ENCODE measurements around the gene CNTN2.
A peak's percentile ranks its signal among the peaks of the same experiment; 100 is the strongest.

CNTN2 gene

GRCh38 chr1:205074513-205074912, 31.5 kb downstream of the CNTN2 start:
- DNase-seq, result no peak

- no peak for DNase-seq
Observed at GRCh38 chr1:205075642-205076155, 32.7 kb downstream of the CNTN2 start.

- DNase-seq, result no peak
Observed at GRCh38 chr1:205076245-205076761, 33.3 kb downstream of the CNTN2 start.

GRCh38 chr1:205077158-205077933, 34.3 kb downstream of the CNTN2 start:
- DNase-seq, result no peak

GRCh38 chr1:205077934-205078311, 34.9 kb downstream of the CNTN2 start:
- DNase-seq, result no peak

GRCh38 chr1:205082431-205082830, 39.4 kb downstream of the CNTN2 start:
- DNase-seq, result no peak

- no peak for DNase-seq
Observed at GRCh38 chr1:205084360-205084759, 41.3 kb downstream of the CNTN2 start, which contains the start of gene TMEM81. TSS of gene TMEM81 (minus strand) at chr1:205084460. CDS start at chr1:205084320, 140 bp downstream.

GRCh38 chr1:205088341-205088740, 45.3 kb downstream of the CNTN2 start:
- DNase-seq, result no peak

- no peak for DNase-seq
Observed at GRCh38 chr1:205091043-205091740, 48.2 kb downstream of the CNTN2 start.

- no peak for DNase-seq
Observed at GRCh38 chr1:205095422-205095821, 52.4 kb downstream of the CNTN2 start.

- DNase-seq, result no peak
Observed at GRCh38 chr1:205098242-205098641, 55.2 kb downstream of the CNTN2 start.

- no peak for DNase-seq
Observed at GRCh38 chr1:205102404-205102803, 59.4 kb downstream of the CNTN2 start.

GRCh38 chr1:205107327-205107726, 64.3 kb downstream of the CNTN2 start:
- no peak for DNase-seq

GRCh38 chr1:205108464-205108863, 65.5 kb downstream of the CNTN2 start:
- no peak for DNase-seq

GRCh38 chr1:205109269-205109668, 66.3 kb downstream of the CNTN2 start:
- no peak for DNase-seq

GRCh38 chr1:205109711-205110110, 66.7 kb downstream of the CNTN2 start:
- DNase-seq, result no peak

GRCh38 chr1:205111354-205111753, 68.3 kb downstream of the CNTN2 start:
- no peak for DNase-seq

GRCh38 chr1:205118752-205119151, 75.7 kb downstream of the CNTN2 start:
- no peak for DNase-seq

- DNase-seq, result peak; percentile 87
Observed at GRCh38 chr1:205121660-205122488, 78.9 kb downstream of the CNTN2 start, which contains the start of gene RBBP5. TSS of gene RBBP5 (minus strand) at chr1:205121978. CDS start at chr1:205121873, 105 bp downstream.

GRCh38 chr1:205122489-205122882, 79.5 kb downstream of the CNTN2 start:
- DNase-seq, result no peak

- DNase-seq, result no peak
Observed at GRCh38 chr1:205124726-205125125, 81.7 kb downstream of the CNTN2 start.

- no peak for DNase-seq
Observed at GRCh38 chr1:205127646-205128045, 84.6 kb downstream of the CNTN2 start.
